HG03469 (cell line): ENCODE results near the gene LRRC49.
"Not testable (repeated sequence)": the region's sequence is repeated elsewhere in the genome, so short reads cannot be mapped to it uniquely, and the experiment has no call there.

ENCODE experiments used
- ATAC-seq: cut with Tn5 transposase; IDR thresholded peaks from one replicate; pipeline ENCODE4 v1.9.1; 2021; ENCODE audit warnings: mild to moderate bottlenecking, moderate library complexity, moderate number of reproducible peaks; ENCODE audit not compliant: unreplicated experiment

The LRRC49 gene

DNA sequence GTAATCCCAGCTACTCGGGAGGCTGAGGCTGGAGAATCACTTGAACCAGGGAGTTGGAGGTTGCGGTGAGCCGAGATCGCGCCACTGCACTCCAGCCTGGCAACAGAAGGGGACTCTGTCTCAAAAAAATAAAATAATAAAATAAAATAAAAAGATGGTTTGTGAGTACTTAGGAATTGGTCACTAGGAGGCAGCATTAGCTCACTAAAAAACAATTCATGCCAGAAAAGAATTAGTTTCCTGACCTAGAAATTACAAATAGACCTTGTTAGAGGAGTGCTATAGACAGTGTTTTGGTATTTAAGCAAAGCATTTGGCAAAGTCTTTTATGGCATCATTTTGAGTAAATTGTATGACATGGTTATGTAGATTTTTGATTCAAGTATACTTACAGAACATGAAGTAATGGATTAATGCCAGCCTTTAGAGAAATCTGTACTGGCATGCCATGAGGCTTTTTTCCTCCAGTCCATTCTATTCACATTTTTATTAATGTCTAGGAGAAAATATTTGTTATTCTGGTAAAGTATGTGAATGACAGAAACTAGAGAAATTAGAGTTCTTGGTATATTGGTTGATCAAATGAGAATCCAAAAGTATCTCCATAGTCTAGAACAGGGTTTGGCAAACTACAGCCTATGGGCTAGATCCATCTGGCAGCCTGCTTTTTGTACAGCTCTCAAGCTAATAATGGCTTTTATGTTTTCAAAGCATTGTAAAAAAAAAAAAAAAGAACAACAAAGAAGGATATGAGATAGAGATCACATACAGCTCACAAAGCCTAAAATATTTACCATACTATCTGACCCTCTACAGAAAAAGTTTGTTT is 81.6 kb downstream of the LRRC49 start:
- ATAC-seq = no peak

DNA sequence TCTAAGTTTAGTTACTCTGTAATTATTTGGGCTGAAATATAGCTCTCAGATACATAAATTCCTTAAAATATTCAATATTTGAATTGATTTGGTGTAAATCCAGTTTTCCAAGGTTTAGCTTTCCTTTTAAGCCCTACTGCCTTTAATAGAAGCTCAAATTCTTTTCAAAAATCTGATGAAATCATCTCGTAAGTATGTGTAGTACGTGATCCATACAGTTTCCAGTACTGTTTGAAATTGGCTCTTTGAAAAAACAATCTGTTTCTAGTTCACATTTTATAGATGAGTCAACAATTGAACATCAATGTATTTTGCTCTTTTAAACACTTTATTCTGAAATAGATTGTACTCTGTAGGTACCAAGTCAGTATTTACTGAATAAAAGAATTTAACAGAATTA is 84.2 kb downstream of the LRRC49 start:
- no peak for ATAC-seq

DNA sequence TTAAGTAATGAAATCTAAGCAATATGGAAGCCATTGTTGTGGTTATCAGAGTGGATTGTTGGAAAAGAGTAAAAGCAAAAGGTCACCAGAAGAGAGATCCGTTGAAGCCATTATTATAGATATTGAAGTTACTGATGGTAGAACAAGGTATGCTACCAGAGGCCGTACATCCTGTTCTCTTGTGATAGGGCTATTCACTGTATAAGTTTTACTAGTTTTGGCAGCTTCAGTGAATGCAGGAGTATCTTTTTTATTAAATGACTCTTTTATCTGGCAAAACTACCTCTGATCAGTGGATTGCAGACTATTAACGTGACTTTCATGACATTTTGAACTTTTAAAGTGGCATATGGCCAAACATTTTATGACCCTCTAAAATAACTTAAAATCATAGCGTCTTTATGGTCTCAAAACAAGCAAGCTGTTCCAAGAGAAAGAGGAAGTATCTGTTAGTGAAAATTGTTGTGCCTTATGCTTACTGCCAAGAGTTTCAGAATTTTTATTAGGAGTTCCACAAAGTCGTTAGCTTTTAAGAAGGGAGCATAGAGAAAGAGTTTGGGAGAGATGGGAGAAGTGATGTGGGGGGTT is 102.9 kb downstream of the LRRC49 start:
- no peak for ATAC-seq

DNA sequence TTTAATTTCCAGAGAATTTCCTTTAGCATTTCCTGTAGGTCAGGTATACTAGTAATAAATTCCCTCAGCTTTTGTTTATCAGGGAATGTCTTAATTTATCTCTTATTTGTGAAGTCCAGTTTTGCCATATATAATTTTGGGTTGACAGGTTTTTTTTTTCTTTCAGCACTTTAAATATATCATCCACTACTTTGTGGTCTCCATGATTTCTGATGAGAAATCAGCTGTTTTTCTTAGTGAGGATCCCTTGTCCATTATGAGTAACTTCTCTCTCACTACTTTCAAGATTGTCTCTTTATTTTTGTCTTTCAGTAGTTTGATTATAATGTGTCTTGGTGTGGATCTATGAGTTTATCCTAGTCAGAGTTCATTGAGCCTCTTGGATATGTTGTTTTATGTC is 105.7 kb downstream of the LRRC49 start:
- no peak for ATAC-seq

DNA sequence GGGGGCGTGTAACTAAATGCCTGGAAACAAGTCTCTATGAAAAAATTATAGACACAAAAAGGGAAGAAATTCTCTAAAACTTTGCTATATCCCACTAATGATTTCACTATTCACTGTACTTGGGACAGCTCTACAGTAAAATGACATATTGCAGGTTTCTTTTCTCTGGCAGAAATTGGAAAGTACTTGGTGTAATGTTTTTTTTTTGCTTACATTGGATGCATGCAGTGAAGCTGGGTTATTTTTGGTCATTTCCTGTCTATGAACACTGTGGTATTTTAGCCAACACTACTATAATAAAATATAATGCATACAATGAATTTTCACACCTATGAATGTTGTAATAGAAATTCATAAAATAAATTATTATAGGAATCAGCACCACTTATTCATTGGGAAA is 109.7 kb downstream of the LRRC49 start:
- ATAC-seq = no peak

DNA sequence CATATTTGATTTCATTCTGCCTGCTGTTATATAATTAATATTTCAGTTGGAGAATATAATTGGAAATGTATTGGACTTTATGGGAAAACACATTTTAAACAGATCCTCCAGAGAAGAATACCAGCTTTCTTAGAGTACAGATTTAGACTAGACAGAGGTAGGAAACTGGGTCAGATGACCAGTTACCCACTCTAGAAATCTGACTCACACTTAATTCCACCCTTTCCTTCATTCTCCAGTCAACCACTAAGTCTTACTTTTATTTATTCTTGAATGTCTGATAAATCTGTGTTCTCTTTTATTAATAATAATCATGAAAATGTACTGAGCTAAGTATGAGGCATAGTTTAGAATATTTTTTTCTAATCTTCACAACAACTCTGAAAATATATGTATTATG is 110.7 kb downstream of the LRRC49 start:
- ATAC-seq = no peak

DNA sequence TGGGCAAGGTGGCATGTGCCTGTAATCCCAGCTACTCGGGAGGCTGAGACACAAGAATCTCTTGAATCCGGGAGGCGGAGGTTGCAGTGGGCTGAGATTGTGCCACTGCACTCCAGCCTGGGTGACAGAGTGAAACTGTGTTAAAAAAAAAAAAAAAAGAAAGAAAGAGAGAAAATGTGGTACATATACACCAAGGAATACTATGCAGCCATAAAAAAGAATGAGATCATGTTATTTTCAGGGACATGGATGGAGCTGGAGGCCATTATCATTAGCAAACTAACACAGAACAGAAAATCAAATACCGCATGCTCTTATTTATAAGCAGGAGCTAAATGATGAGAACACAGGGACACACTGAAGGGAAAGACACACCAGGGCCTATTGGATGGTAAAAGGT is 111.9 kb downstream of the LRRC49 start:
- not testable (repeated sequence) for ATAC-seq

DNA sequence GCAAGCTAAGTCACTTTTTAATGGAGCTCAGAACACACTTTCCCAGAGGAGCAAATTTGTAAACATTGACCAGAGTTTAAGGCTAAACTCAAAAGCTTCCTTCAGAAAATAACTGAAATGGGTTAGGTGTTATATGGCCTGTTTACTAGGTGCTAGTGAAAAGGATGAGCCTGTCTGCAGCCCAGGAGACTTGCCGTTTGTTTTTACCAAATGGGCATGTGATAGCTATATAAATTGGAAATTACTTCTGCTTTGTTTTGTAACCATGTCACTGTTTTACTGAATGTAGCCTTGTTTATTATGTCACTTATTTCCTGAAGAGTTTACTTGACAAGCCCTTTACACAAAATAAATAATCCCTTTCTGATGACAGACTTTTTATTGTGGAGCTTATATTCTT is 113.3 kb downstream of the LRRC49 start:
- no peak for ATAC-seq

DNA sequence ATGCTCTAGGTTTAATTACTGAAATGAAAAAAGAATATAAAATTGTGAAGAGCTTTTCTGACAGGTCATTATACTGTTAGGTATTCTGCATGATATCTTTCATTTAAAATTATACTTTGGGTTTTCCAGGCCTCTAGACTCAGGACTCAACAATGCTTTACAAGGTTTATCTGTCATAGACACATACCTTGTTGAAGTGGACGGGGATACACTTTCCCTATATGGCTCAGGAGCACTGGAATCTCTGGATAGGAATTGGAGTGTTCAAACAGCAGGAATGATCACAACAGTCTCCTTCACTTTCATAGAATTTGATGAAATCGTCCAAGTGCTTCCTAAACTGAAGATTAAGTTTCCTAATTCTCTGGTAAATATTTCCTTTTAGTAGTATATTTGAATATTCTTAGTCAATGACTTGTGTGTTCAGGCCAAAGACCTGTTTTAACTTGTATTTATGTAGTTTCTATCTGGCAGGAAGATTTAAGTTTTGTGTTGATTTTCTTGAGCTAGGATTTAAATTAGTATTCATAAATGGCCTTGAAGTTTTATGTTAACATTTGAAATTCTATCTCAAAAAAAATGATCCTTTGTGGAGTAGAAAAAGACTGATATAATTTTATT is 115.7 kb downstream of the LRRC49 start:
- no peak for ATAC-seq

DNA sequence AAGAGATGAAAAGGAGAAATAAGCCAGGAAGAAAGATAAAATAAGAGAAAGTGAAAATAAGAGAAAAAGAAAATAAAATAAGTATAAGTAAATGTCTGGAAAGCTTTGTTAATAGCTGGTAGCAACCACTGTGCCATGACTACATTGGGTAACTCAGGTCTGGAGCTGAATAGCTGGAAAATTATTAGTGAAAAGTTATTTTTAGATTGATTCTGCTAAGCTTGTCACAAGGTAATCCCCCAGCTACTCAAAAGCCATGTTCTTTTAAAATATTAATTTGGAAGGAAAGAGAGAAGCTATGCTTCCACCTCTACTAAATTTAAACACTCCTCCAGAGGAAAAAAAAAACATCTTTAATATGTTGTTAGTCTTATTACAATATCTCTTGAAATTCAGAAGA is 117.8 kb downstream of the LRRC49 start:
- ATAC-seq = no peak

DNA sequence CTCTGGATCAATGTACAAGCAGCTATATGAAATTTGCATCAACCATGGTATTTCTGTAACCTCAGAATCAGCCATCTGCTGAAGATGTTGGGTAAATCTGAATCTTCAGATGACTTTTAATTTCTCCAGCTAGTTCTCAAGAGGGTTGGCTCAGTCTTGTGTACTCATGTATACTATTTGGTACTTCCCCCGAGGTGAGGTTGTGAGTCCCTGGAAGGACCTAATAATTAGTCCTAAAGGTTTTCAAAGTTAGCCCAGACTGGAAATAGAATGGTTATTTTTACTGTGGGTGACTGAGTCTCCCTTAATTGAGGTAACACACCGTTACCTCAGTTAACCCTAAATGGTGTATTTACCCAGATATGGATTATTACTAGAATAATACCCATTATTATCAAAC is 118.4 kb downstream of the LRRC49 start:
- ATAC-seq = no peak

DNA sequence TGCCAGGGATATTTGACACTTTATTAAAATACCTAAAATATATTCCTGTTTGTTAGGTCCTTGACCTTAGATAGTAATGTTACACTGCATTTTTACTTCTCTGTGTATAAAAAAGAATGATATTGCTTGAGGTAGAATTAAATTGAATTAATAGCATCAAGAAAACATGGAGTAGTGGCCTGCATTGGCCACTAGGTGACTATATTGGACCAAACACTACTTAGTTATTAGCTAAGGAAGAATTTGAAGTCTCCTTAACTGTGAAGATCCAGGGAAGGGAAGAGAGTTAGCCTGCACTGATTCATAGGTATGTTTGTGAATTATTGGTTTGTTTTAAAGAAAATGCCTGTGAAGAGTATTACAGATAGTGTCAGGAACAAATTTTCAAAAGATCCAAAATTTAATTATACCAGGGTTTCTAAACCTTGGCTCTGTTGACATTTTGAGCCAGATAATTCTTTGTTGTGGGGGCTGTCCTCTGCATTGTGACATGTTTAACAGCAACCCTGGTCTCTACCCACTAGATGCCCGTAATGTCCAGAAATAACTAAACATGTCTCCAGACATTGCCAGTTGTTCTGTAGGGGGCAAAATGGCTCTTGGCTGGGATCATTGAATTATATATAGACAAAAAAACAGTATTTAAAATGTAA is 119.0 kb downstream of the LRRC49 start:
- ATAC-seq = no peak

DNA sequence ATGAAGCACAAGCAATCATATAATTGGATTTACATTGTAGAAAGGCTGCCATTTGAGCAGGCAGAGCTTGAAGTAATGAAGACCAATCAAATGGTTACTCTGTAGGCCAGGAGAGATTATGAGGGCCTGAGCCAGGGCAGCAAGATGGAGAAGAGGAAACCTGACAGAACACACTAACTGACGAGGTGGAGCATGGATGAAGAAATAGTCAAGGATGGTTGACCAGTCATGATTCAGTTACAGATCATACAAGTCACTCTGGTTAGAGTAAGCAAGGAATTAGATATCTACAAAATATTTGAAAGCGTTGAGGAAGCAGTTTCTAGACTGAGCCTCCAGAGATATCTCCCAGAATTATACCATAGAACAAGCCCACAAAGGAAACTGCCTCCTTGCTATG is 120.8 kb downstream of the LRRC49 start:
- no peak for ATAC-seq

DNA sequence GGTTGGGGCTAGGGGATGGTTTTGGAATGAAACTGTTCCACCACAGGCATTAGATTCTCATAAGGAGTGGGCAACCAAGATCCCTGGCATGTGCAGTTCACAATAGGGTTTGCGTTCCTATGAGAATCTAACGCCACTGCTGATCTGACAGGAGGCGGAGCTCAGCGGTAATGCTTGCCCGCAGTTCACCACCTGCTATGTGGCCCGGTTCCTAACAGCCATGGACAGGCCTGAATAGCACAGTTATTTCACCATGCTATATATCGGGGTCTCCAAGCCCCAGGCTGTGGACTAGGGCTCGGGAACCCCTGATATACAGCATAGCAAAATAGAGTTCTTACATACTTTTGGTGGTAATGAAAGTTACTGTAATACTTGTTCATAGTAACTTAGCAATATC is 122.7 kb downstream of the LRRC49 start:
- no peak for ATAC-seq

DNA sequence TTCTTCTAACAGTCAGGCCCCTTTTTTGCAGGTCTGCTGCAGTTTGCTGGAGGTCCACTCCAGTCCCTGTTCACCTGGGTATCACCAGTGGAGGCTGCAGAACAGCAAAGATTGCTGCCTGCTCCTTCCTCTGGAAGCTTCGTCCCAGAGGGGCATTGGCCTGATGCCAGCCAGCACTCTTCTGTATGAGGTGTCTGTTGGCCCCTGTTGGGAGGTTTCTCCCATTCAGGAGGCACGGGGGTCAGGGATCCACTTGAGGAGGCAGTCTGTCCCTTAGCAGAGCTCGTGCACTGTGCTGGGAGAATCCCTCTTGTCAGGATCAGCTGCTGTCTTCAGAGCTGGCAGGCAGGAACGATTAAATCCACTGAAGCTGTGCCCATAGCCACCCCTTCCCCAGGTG is 138.6 kb downstream of the LRRC49 start:
- ATAC-seq = not testable (repeated sequence)

DNA sequence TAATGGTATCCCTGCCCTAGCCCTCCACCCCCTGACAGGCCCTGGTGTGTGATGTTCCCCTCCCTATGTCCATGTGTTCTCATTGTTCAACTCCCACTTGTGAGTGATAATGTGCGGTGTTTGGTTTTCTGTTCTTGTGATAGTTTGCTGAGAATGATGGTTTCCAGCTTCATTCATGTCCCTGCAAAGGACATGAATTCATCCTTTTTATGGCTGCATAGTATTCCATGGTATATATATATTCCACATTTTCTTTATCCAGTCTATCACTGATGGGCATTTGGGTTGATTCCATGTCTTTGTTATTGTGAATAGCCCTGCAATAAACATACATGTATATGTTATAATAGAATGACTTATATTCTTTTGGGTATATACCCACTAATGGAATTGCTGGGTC is 142.9 kb downstream of the LRRC49 start:
- ATAC-seq = not testable (repeated sequence)

DNA sequence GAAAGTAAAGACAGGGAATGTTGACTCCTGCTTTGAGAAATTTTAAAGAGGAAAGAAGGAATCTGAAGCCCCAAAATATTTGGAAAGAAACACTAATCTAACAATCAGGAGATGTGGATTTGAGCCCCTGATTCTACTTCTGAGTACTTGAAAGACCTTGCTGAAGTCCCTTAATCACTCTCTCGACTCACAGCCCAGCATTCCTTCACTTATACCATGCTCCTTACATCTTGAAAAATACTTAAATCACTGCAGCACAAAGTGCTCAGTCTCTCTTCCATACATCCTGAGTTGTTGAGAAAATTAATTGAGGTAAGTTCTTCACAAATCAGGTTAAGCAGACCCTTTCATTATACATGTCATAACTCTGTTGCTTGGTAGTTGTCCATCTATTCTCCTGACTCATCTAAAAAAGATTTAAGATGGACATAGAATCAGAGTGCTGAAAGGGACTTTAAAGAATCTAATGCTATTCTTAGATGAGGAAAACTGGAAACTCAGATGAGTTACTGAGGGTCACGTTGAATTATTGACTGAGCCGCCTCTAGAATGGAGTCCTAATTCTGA is 149.8 kb downstream of the LRRC49 start:
- ATAC-seq = no peak

DNA sequence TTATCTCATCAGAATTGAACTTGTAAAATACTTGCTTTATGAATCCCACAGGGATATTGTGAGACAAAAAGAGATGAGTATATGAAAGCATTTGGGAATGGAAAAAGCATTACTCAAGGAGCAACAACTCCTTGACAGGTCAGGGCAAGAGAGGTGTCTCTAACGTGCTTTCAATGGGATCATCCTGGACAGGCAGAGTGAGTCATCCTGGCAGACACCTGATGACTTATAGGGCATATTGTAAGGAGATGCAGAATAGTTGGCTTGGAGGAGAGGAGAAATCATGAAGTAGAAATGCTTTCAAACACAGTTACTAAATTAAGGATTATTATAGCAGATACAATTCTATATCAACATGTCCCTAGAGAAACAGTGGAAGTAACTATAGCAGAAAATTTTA is 150.7 kb downstream of the LRRC49 start:
- no peak for ATAC-seq

DNA sequence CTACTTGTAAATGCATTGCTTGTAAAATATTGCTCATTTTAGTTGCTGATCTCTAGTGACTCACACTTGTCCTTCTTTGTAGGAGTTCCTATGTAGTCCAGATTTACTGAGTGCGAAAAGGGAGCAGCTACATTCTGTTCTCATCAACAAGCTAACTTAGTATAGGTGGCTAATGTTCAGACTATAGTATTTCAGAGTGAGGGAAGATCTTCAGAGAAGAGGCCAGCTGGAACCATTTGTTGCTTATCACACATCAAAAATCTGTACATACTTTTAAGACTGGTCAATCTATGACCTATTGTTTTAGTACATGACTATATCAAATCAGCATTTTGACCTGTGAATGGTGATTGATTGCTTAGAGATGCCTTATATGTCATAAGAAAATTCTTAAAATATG is 151.4 kb downstream of the LRRC49 start:
- no peak for ATAC-seq

DNA sequence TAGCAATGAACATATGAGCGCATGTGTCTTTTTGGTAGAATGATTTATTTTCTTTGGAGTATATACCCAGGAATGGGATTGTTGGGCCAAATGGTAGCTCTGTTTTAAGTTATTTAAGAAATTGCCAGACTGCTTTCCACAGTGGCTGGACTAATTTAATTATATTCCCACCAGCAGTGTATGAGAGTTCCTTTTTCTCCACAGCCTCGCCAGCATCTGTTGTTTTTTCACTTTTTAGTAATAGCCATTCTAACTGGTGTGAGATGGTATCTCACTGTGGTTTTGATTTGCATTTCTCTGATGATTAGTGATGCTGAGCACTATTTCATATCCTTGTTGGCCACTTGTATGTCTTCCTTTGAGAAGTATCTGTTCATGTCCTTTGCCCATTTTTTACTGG is 153.5 kb downstream of the LRRC49 start:
- not testable (repeated sequence) for ATAC-seq

DNA sequence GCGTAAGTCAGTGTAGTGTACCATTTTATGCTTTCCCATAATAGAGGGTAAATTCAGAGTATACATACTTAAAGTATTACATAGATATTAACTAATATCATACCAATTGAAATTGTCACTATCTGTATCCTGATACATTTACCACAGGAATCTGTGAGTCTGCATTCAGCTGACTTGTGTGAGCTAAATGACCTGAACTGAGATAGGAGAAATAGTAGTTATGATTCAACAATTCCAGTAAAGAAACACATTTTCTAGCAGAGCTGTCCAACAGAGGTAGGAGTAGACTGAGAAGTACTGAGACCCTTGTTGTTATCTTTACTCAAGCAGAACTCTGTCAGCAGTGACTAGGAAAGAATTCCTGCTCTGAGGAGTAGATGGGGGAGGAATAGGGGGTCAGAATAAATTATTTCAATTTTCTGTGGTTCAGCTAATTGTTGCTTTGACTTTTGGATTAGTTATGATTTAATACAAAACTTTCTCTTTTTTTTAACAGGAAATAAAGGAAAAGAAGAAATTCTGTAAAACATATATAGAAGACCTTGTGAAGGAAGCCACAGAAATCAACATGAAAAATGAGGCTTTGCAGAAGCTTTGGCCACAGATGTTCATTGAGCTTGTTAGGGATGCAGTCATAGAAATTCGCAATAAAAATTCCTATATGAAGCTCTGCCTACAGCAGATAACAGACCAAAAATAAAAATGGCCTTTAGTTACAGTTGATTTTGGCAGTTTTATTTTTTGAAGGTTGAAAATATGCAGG is 156.5 kb downstream of the LRRC49 start:
- ATAC-seq = no peak
